ENCODE results near the gene NEGR1. TPM values are rescaled to one million over a fixed set of nuclear protein-coding genes. Genes with fewer than 3 reads are reported as not detected.

The NEGR1 gene
- total and polyA plus RNA-seq, 2 experiments from 2014 or later, result 1.0 to 2.8 TPM

DNA sequence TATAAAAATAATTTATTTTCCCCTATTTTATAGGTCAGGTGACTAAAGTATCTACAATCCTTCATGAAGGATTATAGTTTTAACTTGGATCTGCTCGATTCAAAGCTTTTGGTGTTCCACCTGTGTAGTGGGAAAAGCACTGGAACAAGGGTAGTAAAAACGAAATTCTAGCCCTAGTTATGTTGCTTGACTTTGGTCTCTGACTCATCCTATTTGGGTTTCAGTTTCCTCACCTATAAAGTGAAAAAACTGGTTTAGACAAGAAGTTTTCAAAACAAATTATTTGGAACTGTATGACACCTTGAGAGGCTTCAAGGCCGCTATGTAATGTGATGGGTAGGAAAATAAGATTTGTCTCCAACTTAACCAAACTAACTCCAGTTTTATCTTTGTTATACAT, 696.3 kb downstream of the NEGR1 start:
- 76% methylated on average over 3 of the region's 3 CpGs for WGBS (ENCODE audit: low lambda C conversion rate, missing lambda C conversion rate)

DNA sequence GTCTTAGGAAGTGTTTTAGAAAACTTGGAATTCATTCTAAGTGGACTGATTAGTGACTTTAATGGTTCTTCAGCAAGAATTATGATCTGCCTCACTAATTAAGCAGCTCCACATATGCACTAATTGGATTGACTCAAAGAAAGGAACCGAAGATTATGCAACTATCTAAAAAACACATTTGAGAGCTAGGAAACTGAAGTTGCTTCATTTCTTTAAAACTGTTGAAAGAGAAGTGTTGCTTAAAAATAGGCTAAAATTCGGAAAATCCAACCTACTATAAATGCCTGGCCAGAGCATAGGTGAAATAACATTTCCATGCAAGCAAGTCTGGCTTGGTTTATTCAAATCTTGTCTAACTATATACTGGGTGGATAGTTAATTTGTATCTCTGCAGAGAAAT, 698.6 kb downstream of the NEGR1 start:
- 78% methylated on average over 2 of the region's 2 CpGs for WGBS (ENCODE audit: low lambda C conversion rate, missing lambda C conversion rate)
- H3K27me3 ChIP-seq, result no peaks in the 10 kb centered on the region

More for the DNA sequence above, 696.3 kb downstream of the NEGR1 start:
- Histone ChIP-seq H3K4me1 (ENCODE audit: insufficient read depth) (no peaks in the 10 kb centered on the region), H3K9me3 (ENCODE audit: low read depth) (no peaks in the 10 kb centered on the region), H2AFZ (no peak overlapping the region), H3K4me2 (no peak overlapping the region), H4K20me1 (ENCODE audit: insufficient read depth, poor library complexity, severe bottlenecking) (no peaks in the 10 kb centered on the region), H3K27me3 (no peaks in the 10 kb centered on the region), H3K27ac (no peak overlapping the region), H3K36me3 (replicated peaks; ENCODE audit: insufficient read depth, low read depth) (no peaks in the 10 kb centered on the region), H3K79me2 (no peaks in the 10 kb centered on the region), H3K9me2 (replicated peaks; ENCODE audit: insufficient read depth) (no peaks in the 10 kb centered on the region), H3K4me3 (no peak overlapping the region)
- no peak for TF ChIP-seq EZH2 (IDR thresholded peaks at IDR 0.05; ENCODE audit: borderline replicate concordance)
- no peak for TF ChIP-seq EZH2phosphoT487 (IDR thresholded peaks at IDR 0.05; ENCODE audit: low read depth, severe bottlenecking, unreplicated experiment)
- no peak for TF ChIP-seq CTCF (IDR thresholded peaks at IDR 0.05; ENCODE audit: poor library complexity)
- DNase-seq (ENCODE audit: low spot score), result no peak

GRCh38 chr1:71582673-71583072, 699.7 kb downstream of the NEGR1 start:
- DNase-seq (ENCODE audit: low spot score), result no peak
- no peaks in the 10 kb centered on the region for H3K79me2 ChIP-seq
- TF ChIP-seq EZH2phosphoT487 (IDR thresholded peaks at IDR 0.05; ENCODE audit: low read depth, severe bottlenecking, unreplicated experiment), result no peak
- TF ChIP-seq EZH2 (IDR thresholded peaks at IDR 0.05; ENCODE audit: borderline replicate concordance), result no peak
- H3K4me3 ChIP-seq, result no peak overlapping the region
- no peaks in the 10 kb centered on the region for H3K9me3 ChIP-seq (ENCODE audit: low read depth)
- H4K20me1 ChIP-seq (ENCODE audit: insufficient read depth, poor library complexity, severe bottlenecking), result no peaks in the 10 kb centered on the region
- H2AFZ ChIP-seq, result no peak overlapping the region
- WGBS (ENCODE audit: low lambda C conversion rate, missing lambda C conversion rate), result 84% methylated on average over 3 of the region's 3 CpGs
- H3K4me2 ChIP-seq, result no peak overlapping the region
- H3K27me3 ChIP-seq, result no peaks in the 10 kb centered on the region
- no peaks in the 10 kb centered on the region for H3K36me3 ChIP-seq (replicated peaks; ENCODE audit: insufficient read depth, low read depth)
- no peaks in the 10 kb centered on the region for H3K4me1 ChIP-seq (ENCODE audit: insufficient read depth)
- no peak overlapping the region for H3K27ac ChIP-seq
- no peaks in the 10 kb centered on the region for H3K9me2 ChIP-seq (replicated peaks; ENCODE audit: insufficient read depth)

More for the DNA sequence above, 698.6 kb downstream of the NEGR1 start:
- DNase-seq (ENCODE audit: low spot score), result no peak
- Histone ChIP-seq H3K36me3 (replicated peaks; ENCODE audit: insufficient read depth, low read depth) (no peaks in the 10 kb centered on the region), H3K27ac (no peak overlapping the region), H3K4me3 (no peak overlapping the region), H2AFZ (no peak overlapping the region), H3K9me2 (replicated peaks; ENCODE audit: insufficient read depth) (no peaks in the 10 kb centered on the region), H4K20me1 (ENCODE audit: insufficient read depth, poor library complexity, severe bottlenecking) (no peaks in the 10 kb centered on the region), H3K79me2 (no peaks in the 10 kb centered on the region), H3K9me3 (ENCODE audit: low read depth) (no peaks in the 10 kb centered on the region), H3K4me2 (no peak overlapping the region), H3K4me1 (ENCODE audit: insufficient read depth) (no peaks in the 10 kb centered on the region)
- TF ChIP-seq EZH2phosphoT487 (IDR thresholded peaks at IDR 0.05; ENCODE audit: low read depth, severe bottlenecking, unreplicated experiment) (no peak), EZH2 (IDR thresholded peaks at IDR 0.05; ENCODE audit: borderline replicate concordance) (no peak), CTCF (IDR thresholded peaks at IDR 0.05; ENCODE audit: poor library complexity) (no peak)

DNA sequence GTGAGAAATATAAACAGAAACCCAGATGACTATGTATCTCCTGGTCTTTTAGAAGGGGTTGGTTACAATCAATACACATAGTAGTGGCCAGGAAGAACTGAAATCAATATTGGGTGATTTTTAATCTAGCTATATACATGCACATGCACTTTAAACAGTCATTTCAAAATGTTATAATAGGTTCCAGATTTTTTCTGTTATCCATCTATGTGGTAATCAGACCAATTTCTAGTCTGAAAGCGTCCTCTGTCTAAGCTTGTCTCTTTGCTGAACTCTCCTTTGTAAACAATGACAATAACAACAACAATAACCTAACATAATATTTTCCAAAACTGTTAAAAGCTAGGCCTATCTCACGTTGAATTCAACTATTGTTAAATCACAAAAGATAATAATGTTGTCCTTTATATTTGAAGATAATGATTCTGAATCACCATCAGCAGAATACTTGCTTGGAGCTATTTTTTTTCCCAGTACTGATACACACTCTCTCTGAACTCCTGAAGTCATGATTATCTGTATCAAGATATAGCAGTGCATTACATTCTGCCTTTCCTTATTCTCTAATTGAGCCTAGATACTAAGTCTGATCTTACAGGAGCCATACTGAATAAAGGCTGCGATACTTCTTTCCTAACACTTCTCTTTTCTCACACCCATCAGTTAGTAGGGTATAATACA, 704.7 kb downstream of the NEGR1 start:
- TF ChIP-seq EZH2 (IDR thresholded peaks at IDR 0.05; ENCODE audit: borderline replicate concordance) (no peak), CTCF (IDR thresholded peaks at IDR 0.05; ENCODE audit: poor library complexity) (no peak), EZH2phosphoT487 (IDR thresholded peaks at IDR 0.05; ENCODE audit: low read depth, severe bottlenecking, unreplicated experiment) (no peak)
- 59% methylated on average over 3 of the region's 3 CpGs for WGBS (ENCODE audit: low lambda C conversion rate, missing lambda C conversion rate)
- H3K4me2 ChIP-seq, result no peak overlapping the region

More for the DNA sequence above, 704.7 kb downstream of the NEGR1 start:
- H3K27me3 ChIP-seq, result no peaks in the 10 kb centered on the region
- H3K9me2 ChIP-seq (replicated peaks; ENCODE audit: insufficient read depth), result no peaks in the 10 kb centered on the region
- H3K36me3 ChIP-seq (replicated peaks; ENCODE audit: insufficient read depth, low read depth), result no peaks in the 10 kb centered on the region
- no peaks in the 10 kb centered on the region for H3K79me2 ChIP-seq
- H3K4me3 ChIP-seq, result no peak overlapping the region
- H4K20me1 ChIP-seq (ENCODE audit: insufficient read depth, poor library complexity, severe bottlenecking), result no peaks in the 10 kb centered on the region
- no peak overlapping the region for H3K27ac ChIP-seq
- no peaks in the 10 kb centered on the region for H3K4me1 ChIP-seq (ENCODE audit: insufficient read depth)
- H3K9me3 ChIP-seq (ENCODE audit: low read depth), result no peaks in the 10 kb centered on the region
- no peak overlapping the region for H2AFZ ChIP-seq
- no peak for DNase-seq (ENCODE audit: low spot score)

Data from hepatocyte (in vitro differentiated cells).